H9 (cell line): ENCODE measurements around the gene WSB1. TPM values are rescaled to one million over a fixed set of nuclear protein-coding genes. Genes with fewer than 3 reads are reported as not detected.

Experiments used
- DNase-seq: peaks from one replicate; pipeline ENCODE4 v3.0.0-alpha.2; 2017
- H2AFZ ChIP-seq: one replicate; pipeline ENCODE4 v1.6.1; 2013; ENCODE audit warnings: mild to moderate bottlenecking, low read length, control low read depth, moderate library complexity
- H2AK5ac ChIP-seq: 2 replicates; pipeline ENCODE4 v1.6.1; 2013; ENCODE audit warnings: low read length, control low read depth, mixed read lengths; ENCODE audit not compliant: insufficient read length
- H2BK120ac ChIP-seq: one replicate; pipeline ENCODE4 v1.6.1; 2013; ENCODE audit warnings: low read depth, mild to moderate bottlenecking, low read length, control low read depth, inconsistent platforms; ENCODE audit not compliant: poor library complexity, severe bottlenecking
- H2BK12ac ChIP-seq: 2 replicates; pipeline ENCODE4 v1.6.1; 2013; ENCODE audit warnings: low read length, control low read depth, mixed read lengths, low read depth; ENCODE audit not compliant: insufficient read length
- H2BK15ac ChIP-seq: 2 replicates; pipeline ENCODE4 v1.6.1; 2013; ENCODE audit warnings: low read depth, low read length, control low read depth
- H2BK20ac ChIP-seq: one replicate; pipeline ENCODE4 v1.6.1; 2013; ENCODE audit warnings: low read depth, mild to moderate bottlenecking, low read length, control low read depth, inconsistent platforms; ENCODE audit not compliant: poor library complexity, severe bottlenecking
- H2BK5ac ChIP-seq: 2 replicates; pipeline ENCODE4 v1.6.1; 2013; ENCODE audit warnings: low read length, control low read depth, mixed read lengths; ENCODE audit not compliant: insufficient read length
- H3K14ac ChIP-seq: 2 replicates; pipeline ENCODE4 v1.6.1; 2013; ENCODE audit warnings: low read length, control low read depth; ENCODE audit not compliant: insufficient read depth
- H3K18ac ChIP-seq: 2 replicates; pipeline ENCODE4 v1.6.1; 2013; ENCODE audit warnings: low read depth, mild to moderate bottlenecking, mixed read lengths, low read length, control low read depth; ENCODE audit not compliant: insufficient read length
- H3K23ac ChIP-seq: 2 replicates; pipeline ENCODE4 v1.6.1; 2013; ENCODE audit warnings: low read length, control low read depth, mixed read lengths, low read depth; ENCODE audit not compliant: insufficient read length
- H3K23me2 ChIP-seq: 2 replicates; pipeline ENCODE4 v1.6.1; 2013; ENCODE audit warnings: low read depth, mild to moderate bottlenecking, mixed read lengths, low read length, control low read depth; ENCODE audit not compliant: insufficient read length, poor library complexity, severe bottlenecking
- H3K27ac ChIP-seq: 2 replicates; pipeline ENCODE4 v1.5.1; 2013; ENCODE audit warnings: low read length, control low read depth, mixed read lengths, low read depth; ENCODE audit not compliant: insufficient read length
- H3K27me3 ChIP-seq: 2 replicates; pipeline ENCODE4 v1.6.1; 2013; ENCODE audit warnings: low read length, control low read depth, inconsistent platforms; ENCODE audit not compliant: insufficient read depth
- H3K4ac ChIP-seq: 2 replicates; pipeline ENCODE4 v1.6.1; 2013; ENCODE audit warnings: low read depth, mild to moderate bottlenecking, control low read depth, inconsistent platforms, low read length, moderate library complexity
- H3K4me1 ChIP-seq: 2 replicates; pipeline ENCODE4 v1.6.1; 2013; ENCODE audit warnings: low read length, control low read depth, inconsistent platforms; ENCODE audit not compliant: insufficient read depth
- H3K4me2 ChIP-seq: 2 replicates; pipeline ENCODE4 v1.6.1; 2013; ENCODE audit warnings: low read length, control low read depth, mixed read lengths; ENCODE audit not compliant: insufficient read length, insufficient read depth
- H3K56ac ChIP-seq: 2 replicates; pipeline ENCODE4 v1.6.1; 2013; ENCODE audit warnings: low read depth, mild to moderate bottlenecking, mixed read lengths, low read length, control low read depth; ENCODE audit not compliant: insufficient read length
- H3K79me1 ChIP-seq: 2 replicates; pipeline ENCODE4 v1.6.1; 2013; ENCODE audit warnings: low read depth, mild to moderate bottlenecking, moderate library complexity, low read length, control low read depth, inconsistent platforms; ENCODE audit not compliant: insufficient read depth, poor library complexity, severe bottlenecking
- H3K79me2 ChIP-seq: 2 replicates; pipeline ENCODE4 v1.6.1; 2013; ENCODE audit warnings: low read length, control low read depth, inconsistent platforms; ENCODE audit not compliant: insufficient read depth
- H3K9ac ChIP-seq: 2 replicates; pipeline ENCODE4 v1.6.1; 2013; ENCODE audit warnings: low read length, control low read depth, mixed read lengths; ENCODE audit not compliant: insufficient read length; ENCODE audit errors: extremely low read depth
- H3K9me3 ChIP-seq: one replicate; pipeline ENCODE4 v1.6.1; 2013; ENCODE audit warnings: low read depth, low read length, inconsistent platforms; ENCODE audit not compliant: control insufficient read depth
- H3T11ph ChIP-seq: one replicate; pipeline ENCODE4 v1.6.1; 2013; ENCODE audit warnings: mild to moderate bottlenecking, low read length, control low read depth, inconsistent platforms
- H4K20me1 ChIP-seq: one replicate; pipeline ENCODE4 v1.6.1; 2013; ENCODE audit not compliant: control insufficient read depth, insufficient read length, insufficient read depth
- H4K5ac ChIP-seq: 2 replicates; pipeline ENCODE4 v1.6.1; 2013; ENCODE audit warnings: low read depth, mild to moderate bottlenecking, mixed read lengths, low read length, control low read depth; ENCODE audit not compliant: insufficient read length
- H4K8ac ChIP-seq: replicated peaks from 2 replicates; pipeline ENCODE4 v1.6.1; 2013; ENCODE audit warnings: low read length, control low read depth, mixed read lengths, low read depth; ENCODE audit not compliant: insufficient read length
- H4K91ac ChIP-seq: 2 replicates; pipeline ENCODE4 v1.6.1; 2013; ENCODE audit warnings: low read depth, mild to moderate bottlenecking, moderate library complexity, mixed read lengths, low read length, control low read depth; ENCODE audit not compliant: insufficient read length
- H3K27ac Mint-ChIP-seq, 3 experiments: 2 replicates in 2 of 3; 3 replicates in 1 of 3; pipeline ENCODE4 v1.8.0; 2020 to 2021; ENCODE audit warnings: mixed read lengths in 3 of 3, mild to moderate bottlenecking in 1 of 3, moderate library complexity in 1 of 3
- H3K27me3 Mint-ChIP-seq: 2 replicates; pipeline ENCODE4 v1.8.0; 2021; ENCODE audit warnings: low read depth, mild to moderate bottlenecking, moderate library complexity, mixed read lengths
- H3K36me3 Mint-ChIP-seq, 3 experiments: 2 replicates in 2 of 3; 3 replicates in 1 of 3; pipeline ENCODE4 v1.8.0; 2020 to 2021; ENCODE audit warnings: low read depth in 3 of 3, mixed read lengths in 3 of 3; ENCODE audit not compliant: insufficient read depth in 1 of 3
- H3K4me1 Mint-ChIP-seq, 2 experiments: 2 replicates each; pipeline ENCODE4 v1.8.0; 2020; ENCODE audit warnings: mixed read lengths in 2 of 2
- H3K4me3 Mint-ChIP-seq, 2 experiments: 2 replicates in 1 of 2; 3 replicates in 1 of 2; pipeline ENCODE4 v1.8.0; 2020 to 2021; ENCODE audit warnings: mild to moderate bottlenecking in 2 of 2, mixed read lengths in 2 of 2, moderate library complexity in 1 of 2
- H3K9me3 Mint-ChIP-seq, 2 experiments: 2 replicates in 1 of 2; 3 replicates in 1 of 2; pipeline ENCODE4 v1.8.0; 2020; ENCODE audit warnings: mild to moderate bottlenecking in 2 of 2, mixed read lengths in 2 of 2, moderate library complexity in 1 of 2
- total RNA-seq: library from RNA; stranded (reverse); gene quantifications from 2 replicates; pipeline ENCODE4 v1.2.1, GENCODE V29; 2021
- TF ChIP-seq, protein P1 (sequence below): fragments of 200-600 bp; sonication (generic); conservative IDR thresholded peaks from 3 replicates; pipeline ENCODE4 v1.8.0; 2021; ENCODE audit warnings: antibody characterized with exemption, mild to moderate bottlenecking

Gene WSB1
- total RNA-seq, 1 experiment from 2014 or later, result 187 TPM

GRCh38 chr17:27246537-27246936 is 47.4 kb upstream of the WSB1 start:
- H2BK15ac ChIP-seq, result no peak overlapping the region
- TF ChIP-seq, protein P1, sequence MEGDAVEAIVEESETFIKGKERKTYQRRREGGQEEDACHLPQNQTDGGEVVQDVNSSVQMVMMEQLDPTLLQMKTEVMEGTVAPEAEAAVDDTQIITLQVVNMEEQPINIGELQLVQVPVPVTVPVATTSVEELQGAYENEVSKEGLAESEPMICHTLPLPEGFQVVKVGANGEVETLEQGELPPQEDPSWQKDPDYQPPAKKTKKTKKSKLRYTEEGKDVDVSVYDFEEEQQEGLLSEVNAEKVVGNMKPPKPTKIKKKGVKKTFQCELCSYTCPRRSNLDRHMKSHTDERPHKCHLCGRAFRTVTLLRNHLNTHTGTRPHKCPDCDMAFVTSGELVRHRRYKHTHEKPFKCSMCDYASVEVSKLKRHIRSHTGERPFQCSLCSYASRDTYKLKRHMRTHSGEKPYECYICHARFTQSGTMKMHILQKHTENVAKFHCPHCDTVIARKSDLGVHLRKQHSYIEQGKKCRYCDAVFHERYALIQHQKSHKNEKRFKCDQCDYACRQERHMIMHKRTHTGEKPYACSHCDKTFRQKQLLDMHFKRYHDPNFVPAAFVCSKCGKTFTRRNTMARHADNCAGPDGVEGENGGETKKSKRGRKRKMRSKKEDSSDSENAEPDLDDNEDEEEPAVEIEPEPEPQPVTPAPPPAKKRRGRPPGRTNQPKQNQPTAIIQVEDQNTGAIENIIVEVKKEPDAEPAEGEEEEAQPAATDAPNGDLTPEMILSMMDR, result no peak
- H3K23ac ChIP-seq, result no peak overlapping the region
- H3K9me3 ChIP-seq, result no peaks in the 10 kb centered on the region
- no peak overlapping the region for H2BK12ac ChIP-seq
- no peak overlapping the region for H2AK5ac ChIP-seq
- Mint-ChIP-seq H3K4me3 (no peak overlapping the region), H3K27ac (no peak overlapping the region), H3K9me3 (peaks cover 0 to 3% of the 10 kb centered on the region in 2 experiments; a peak in 1 of 5 replicates), H3K36me3 (no peaks in the 10 kb centered on the region), H3K27me3 (peaks cover 9% of the 10 kb centered on the region), H3K4me1 (peaks cover 16 to 18% of the 10 kb centered on the region in 2 experiments)
- H4K20me1 ChIP-seq, result no peaks in the 10 kb centered on the region
- H3K27ac ChIP-seq, result no peak overlapping the region
- no peak overlapping the region for H2BK120ac ChIP-seq
- no peak for DNase-seq
- H2AFZ ChIP-seq, result no peak overlapping the region
- H2BK5ac ChIP-seq, result no peak overlapping the region
- no peak overlapping the region for H3T11ph ChIP-seq
- no peak overlapping the region for H3K4me2 ChIP-seq
- no peak overlapping the region for H3K4ac ChIP-seq
- H3K56ac ChIP-seq, result no peak overlapping the region
- no peak overlapping the region for H3K9ac ChIP-seq
- H3K4me1 ChIP-seq, result 0 out of 2 replicates have a peak, but pooled peaks cover 3% of the 10 kb centered on the region
- H3K79me2 ChIP-seq, result no peaks in the 10 kb centered on the region
- no peaks in the 10 kb centered on the region for H3K27me3 ChIP-seq
- no peak overlapping the region for H2BK20ac ChIP-seq
- H3K18ac ChIP-seq, result no peak overlapping the region
- no peak overlapping the region for H4K91ac ChIP-seq
- no peak overlapping the region for H4K8ac ChIP-seq
- no peaks in the 10 kb centered on the region for H3K23me2 ChIP-seq
- H4K5ac ChIP-seq, result no peak overlapping the region
- H3K14ac ChIP-seq, result no peak overlapping the region
- H3K79me1 ChIP-seq, result no peaks in the 10 kb centered on the region
